ENCODE data around the gene TYSND1. TPM values are rescaled to one million over a fixed set of nuclear protein-coding genes. Genes with fewer than 3 reads are reported as not detected.

The TYSND1 gene
- total RNA-seq, 1 experiment from 2014 or later = 13.6 TPM

DNA sequence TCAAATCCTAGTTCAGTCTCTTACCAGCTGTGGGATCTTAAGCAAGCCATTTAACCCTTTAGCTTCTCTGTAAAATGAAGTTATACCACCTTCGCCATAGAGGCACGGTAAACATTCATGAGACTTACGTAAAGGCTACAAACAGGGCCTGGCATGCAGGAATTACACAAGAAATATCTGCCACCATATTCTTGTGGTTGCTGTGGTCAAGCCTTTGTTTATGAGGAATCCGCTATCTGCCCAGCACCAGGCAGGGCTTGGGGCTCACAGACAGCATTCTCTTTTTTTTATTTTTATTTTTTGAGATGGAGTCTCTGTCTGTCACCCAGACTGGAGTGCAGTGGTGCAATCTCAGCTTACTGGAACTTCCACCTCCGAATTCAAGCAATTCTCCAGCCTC, 23.8 kb downstream of the TYSND1 start (continued):
- TF ChIP-seq SP1 (IDR thresholded peaks at IDR 0.05; ENCODE audit: low read depth) (no peak), CEBPB (IDR thresholded peaks at IDR 0.05; ENCODE audit: low read depth) (no peak), FOSL1 (IDR thresholded peaks at IDR 0.05; ENCODE audit: low read depth) (no peak)

- intact Hi-C loops (cut with micrococcal nuclease) = no loop called here
- no peak for TF ChIP-seq POLR2AphosphoS5 (IDR thresholded peaks at IDR 0.05; ENCODE audit: low read depth, low read length)
- no peak for TF ChIP-seq ZNF274 (IDR thresholded peaks at IDR 0.05; ENCODE audit: low read depth, low read length)
- H3K79me2 ChIP-seq (ENCODE audit: insufficient read depth, low read length) = peaks cover 16% of the 10 kb centered on the region
- no peaks in the 10 kb centered on the region for H4K20me1 ChIP-seq (ENCODE audit: insufficient read depth)
- H2AFZ ChIP-seq (ENCODE audit: low read depth, low read length, poor library complexity, severe bottlenecking) = no peak overlapping the region
- H3K9me3 ChIP-seq (ENCODE audit: control insufficient read depth in 1 of 2, insufficient read depth in 1 of 2, low read depth in 1 of 2, low read length in 2 of 2) = no peaks in the 10 kb centered on the region
- POLR2A ChIA-PET = no interaction called here
- H3K4me2 ChIP-seq (ENCODE audit: low read length) = no peak overlapping the region
- H3K27me3 ChIP-seq (ENCODE audit: insufficient read depth, low read length) = no peaks in the 10 kb centered on the region
- H3K27ac ChIP-seq (ENCODE audit: low read depth, low read length) = no peak overlapping the region
- H3K9me2 ChIP-seq (ENCODE audit: insufficient read depth) = no peaks in the 10 kb centered on the region
- DNase-seq (ENCODE audit: low read depth, low spot score) = no peak
- peaks cover 7 to 34% of the 10 kb centered on the region in 2 experiments; a peak in 3 of 4 replicates for H3K36me3 ChIP-seq (ENCODE audit: control insufficient read depth in 1 of 2, insufficient read depth in 2 of 2, low read length in 2 of 2)
- no TSS peak for BruUV-seq (replicated peaks)
- CTCF ChIA-PET = interaction anchor here (1.2 kb wide), 1 partner anchor 14 kb away, joined by 4 read pairs; no protein-coding TSS in a partner anchor
- peaks cover 0 to 7% of the 10 kb centered on the region in 2 experiments; a peak in 1 of 4 replicates for H3K4me1 ChIP-seq (ENCODE audit: control insufficient read depth in 1 of 2, insufficient read depth in 2 of 2, low read length in 2 of 2)
- RAD21 ChIA-PET (ENCODE audit: low non-redundant PET in 1 of 2, low total read pairs in 2 of 2, uncharacterized antibody in 2 of 2, unreplicated experiment in 2 of 2) = no interaction called here
- H3K9ac ChIP-seq (ENCODE audit: low read length) = no peak overlapping the region
- H3K4me3 ChIP-seq (replicated peaks in 1 of 2; ENCODE audit: low read depth in 1 of 2, low read length in 2 of 2) = no peak overlapping the region
- no peak for ATAC-seq
These were observed 25.1 kb downstream of the TYSND1 start for GRCh38 chr10:70121281-70121949.

GRCh38 chr10:70120417-70120816, 26.1 kb downstream of the TYSND1 start:
- Histone ChIP-seq H4K20me1 (ENCODE audit: insufficient read depth) (no peaks in the 10 kb centered on the region), H3K27ac (ENCODE audit: low read depth, low read length) (no peak overlapping the region), H3K36me3 (ENCODE audit: control insufficient read depth in 1 of 2, insufficient read depth in 2 of 2, low read length in 2 of 2) (peaks cover 7 to 38% of the 10 kb centered on the region in 2 experiments; a peak in 3 of 4 replicates), H3K4me2 (ENCODE audit: low read length) (no peak overlapping the region), H3K4me1 (ENCODE audit: control insufficient read depth in 1 of 2, insufficient read depth in 2 of 2, low read length in 2 of 2) (peaks cover 0 to 7% of the 10 kb centered on the region in 2 experiments; a peak in 1 of 4 replicates), H3K27me3 (ENCODE audit: insufficient read depth, low read length) (no peaks in the 10 kb centered on the region), H3K9me3 (ENCODE audit: control insufficient read depth in 1 of 2, insufficient read depth in 1 of 2, low read depth in 1 of 2, low read length in 2 of 2) (no peaks in the 10 kb centered on the region), H3K9ac (ENCODE audit: low read length) (no peak overlapping the region), H3K79me2 (ENCODE audit: insufficient read depth, low read length) (peaks cover 9% of the 10 kb centered on the region), H2AFZ (ENCODE audit: low read depth, low read length, poor library complexity, severe bottlenecking) (no peak overlapping the region), H3K4me3 (replicated peaks in 1 of 2; ENCODE audit: low read depth in 1 of 2, low read length in 2 of 2) (no peak overlapping the region), H3K9me2 (ENCODE audit: insufficient read depth) (no peaks in the 10 kb centered on the region)
- no peak for DNase-seq (ENCODE audit: low read depth, low spot score)
- ChIA-PET POLR2A (no interaction called here), RAD21 (ENCODE audit: low non-redundant PET in 1 of 2, low total read pairs in 2 of 2, uncharacterized antibody in 2 of 2, unreplicated experiment in 2 of 2) (no interaction called here), CTCF (no interaction called here)
- ATAC-seq = no peak
- BruUV-seq (replicated peaks) = no TSS peak
- intact Hi-C loops (cut with micrococcal nuclease) = no loop called here
- TF ChIP-seq ZFX (IDR thresholded peaks at IDR 0.05) = no peak
- TF ChIP-seq ZNF274 (IDR thresholded peaks at IDR 0.05; ENCODE audit: low read depth, low read length) = no peak
- no peak for TF ChIP-seq JUND (IDR thresholded peaks at IDR 0.05)
- TF ChIP-seq POLR2AphosphoS5 (IDR thresholded peaks at IDR 0.05; ENCODE audit: low read depth, low read length) = no peak
- no peak for TF ChIP-seq SP1 (IDR thresholded peaks at IDR 0.05; ENCODE audit: low read depth)

Measured in HCT116 (cell line).